ENCODE results near the gene CYFIP2.

GRCh38 chr5:157347301-157348048 is 81.6 kb downstream of the CYFIP2 start:
- no peak for TF ChIP-seq EZH2 (IDR thresholded peaks at IDR 0.05; ENCODE audit: insufficient read depth, poor library complexity, severe bottlenecking)
- no peak for TF ChIP-seq EZH2phosphoT487 (IDR thresholded peaks at IDR 0.05; ENCODE audit: insufficient read depth, low read depth)
